ENCODE measurements around the gene SAP25. TPM values are rescaled to one million over a fixed set of nuclear protein-coding genes. Genes with fewer than 3 reads are reported as not detected.
A peak's percentile ranks its signal among the peaks of the same experiment; 100 is the strongest.
"Not testable (repeated sequence)": the region's sequence is repeated elsewhere in the genome, so short reads cannot be mapped to it uniquely, and the experiment has no call there.

The SAP25 gene
- total RNA-seq, 1 donor from 2014 or later = not detected

DNA sequence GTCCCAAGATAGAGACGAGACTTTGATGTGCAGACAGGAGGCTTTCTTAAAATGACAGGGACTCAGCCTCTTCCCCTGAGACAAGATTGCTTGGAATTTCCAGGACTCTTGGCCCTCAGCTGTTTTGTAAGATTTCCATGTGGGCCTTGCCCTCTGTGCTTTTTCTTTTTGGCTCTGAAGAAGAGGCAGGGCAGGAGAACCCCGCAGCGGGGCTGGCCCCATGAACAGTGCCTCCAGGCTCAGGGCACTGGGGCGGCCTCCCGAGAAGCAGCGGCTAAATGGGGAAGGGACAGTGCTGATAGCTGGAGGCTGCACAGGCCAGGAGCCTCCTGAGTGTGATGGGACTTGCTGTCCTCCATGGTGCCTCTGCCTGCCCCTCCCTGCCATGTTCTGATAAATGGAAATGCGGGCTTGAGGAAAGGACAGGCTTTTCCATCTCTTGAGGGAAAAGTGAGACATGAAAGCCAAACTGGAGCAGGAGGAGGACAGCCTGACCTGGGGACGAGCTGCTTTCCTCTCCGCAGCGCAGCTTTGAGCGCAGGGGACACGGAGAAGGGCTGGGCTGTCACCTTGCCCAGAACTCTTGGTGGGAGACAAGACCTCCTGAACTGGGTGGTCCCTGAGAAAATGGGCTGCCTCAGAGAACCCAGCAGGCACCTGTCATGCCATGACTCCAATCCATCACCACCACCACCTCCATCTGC, 12.1 kb downstream of the SAP25 start:
- DNase-seq (ENCODE audit: low spot score) = no peak

DNA sequence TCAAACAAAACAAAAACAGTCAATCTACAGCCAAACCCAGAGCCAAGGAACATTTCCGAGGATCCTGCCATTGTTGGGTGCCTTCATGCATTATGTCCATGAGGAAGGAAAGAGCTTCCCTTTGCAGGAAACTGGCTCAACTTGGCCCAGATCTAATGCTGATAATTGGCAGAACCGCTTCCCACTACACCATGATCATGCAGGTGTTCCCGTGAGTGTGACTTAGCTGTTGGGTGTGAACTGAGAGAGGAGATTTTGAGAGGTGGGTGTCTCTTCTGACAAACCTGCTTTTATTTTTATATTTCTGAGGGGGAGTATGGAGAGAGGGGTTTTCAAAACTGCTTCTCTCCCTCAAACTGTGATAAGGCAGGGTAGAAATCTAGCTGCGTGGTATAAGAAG, 14.6 kb downstream of the SAP25 start:
- DNase-seq (ENCODE audit: low spot score) = no peak

DNA sequence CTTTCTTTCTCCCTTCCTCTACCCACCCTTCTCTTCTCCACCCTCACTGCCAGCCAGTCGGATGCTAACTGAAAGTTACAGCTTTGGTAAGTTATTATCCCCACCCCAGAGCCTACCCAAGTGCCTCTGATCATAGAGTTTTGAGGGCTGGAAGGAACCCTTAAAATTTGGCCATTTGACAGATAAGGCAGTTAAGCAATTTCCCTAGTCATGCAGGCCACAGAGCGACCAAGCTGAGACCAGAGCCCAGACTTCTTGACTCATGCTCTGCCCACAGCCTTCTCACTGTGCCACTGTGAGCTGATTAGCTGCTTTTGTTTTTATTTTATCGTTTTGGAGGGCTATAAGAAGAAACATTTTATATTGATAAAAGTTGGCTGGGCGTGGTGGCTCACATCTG, 17.2 kb downstream of the SAP25 start:
- no peak for DNase-seq (ENCODE audit: low spot score)

DNA sequence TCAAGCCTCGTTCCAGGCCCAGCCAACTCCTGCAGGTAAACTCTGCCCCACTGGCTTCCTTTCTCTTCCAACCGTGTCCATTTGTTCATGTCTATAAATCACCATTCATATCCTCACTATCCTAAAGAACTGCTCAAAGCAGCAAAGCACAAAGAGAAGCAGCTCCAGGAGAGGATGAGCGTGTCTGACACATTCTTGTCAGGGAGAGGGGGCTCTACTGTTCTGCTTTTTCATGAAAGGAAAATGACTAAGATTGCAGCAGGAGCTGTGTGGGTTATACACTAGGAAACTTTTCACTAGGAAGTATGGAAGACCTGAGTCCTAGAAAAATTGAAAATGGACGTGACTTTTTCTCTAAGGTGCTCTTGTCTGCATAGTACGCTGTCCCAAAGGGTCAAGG, 18.0 kb downstream of the SAP25 start:
- DNase-seq (ENCODE audit: low spot score) = no peak

DNA sequence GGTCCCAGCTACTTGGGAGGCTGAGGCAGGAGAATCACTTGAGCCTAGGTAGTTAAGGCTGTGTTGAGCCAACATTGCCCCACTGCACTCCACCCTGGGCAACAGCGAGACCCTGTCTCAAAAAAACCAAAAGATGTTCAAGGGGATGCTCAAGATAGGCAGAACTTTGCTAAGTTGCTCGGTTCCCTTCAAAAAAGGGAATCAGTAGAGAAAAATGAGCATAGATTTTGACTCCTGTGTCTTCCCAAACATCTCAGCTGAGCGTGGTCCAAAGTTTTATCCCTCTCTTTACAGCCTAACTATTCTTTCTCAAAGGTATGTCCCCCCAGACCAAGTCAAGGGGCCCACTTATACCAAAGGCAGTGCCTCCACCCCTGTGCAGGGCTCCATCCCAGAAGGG, 20.7 kb downstream of the SAP25 start:
- DNase-seq (ENCODE audit: low spot score) = no peak

DNA sequence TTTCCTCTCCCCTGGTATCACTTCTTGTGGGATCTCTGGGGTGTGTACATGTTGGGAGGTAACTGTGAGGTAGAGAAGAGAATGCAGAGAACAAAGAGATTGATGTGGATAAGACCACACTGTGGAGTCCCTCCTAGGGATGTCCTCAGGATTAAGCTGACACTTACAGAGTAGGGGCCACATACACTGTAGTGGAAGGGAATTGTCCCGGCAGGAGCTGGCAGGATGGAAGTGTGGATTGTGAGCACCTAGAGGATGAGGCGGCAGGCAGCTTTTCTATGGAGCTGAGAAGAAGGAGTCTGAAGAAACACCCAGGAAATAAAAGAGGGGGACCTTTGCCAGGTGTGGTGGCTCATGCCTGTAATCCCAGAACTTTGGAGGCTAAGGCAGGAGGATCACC, 21.2 kb downstream of the SAP25 start:
- DNase-seq (ENCODE audit: low spot score) = no peak

DNA sequence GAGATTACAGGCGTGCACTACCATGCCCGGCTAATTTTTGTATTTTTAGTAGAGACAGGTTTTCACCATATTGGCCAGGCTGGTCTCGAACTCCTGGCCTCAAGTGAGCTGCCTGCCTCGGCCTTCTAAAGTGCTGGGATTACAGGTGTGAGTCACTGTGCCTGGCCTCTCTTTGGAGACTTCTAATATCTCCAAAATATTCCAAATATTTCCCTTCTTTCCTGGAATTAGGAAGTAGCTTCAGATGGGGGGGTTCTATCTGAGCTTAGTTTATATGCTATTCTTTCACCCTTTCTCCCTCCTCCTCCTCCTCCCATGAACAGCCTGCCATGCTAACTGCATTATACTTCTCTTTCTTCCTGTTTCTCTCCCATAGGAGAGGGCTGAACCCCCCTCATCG, 25.3 kb downstream of the SAP25 start:
- not testable (repeated sequence) for DNase-seq (ENCODE audit: low spot score)

DNA sequence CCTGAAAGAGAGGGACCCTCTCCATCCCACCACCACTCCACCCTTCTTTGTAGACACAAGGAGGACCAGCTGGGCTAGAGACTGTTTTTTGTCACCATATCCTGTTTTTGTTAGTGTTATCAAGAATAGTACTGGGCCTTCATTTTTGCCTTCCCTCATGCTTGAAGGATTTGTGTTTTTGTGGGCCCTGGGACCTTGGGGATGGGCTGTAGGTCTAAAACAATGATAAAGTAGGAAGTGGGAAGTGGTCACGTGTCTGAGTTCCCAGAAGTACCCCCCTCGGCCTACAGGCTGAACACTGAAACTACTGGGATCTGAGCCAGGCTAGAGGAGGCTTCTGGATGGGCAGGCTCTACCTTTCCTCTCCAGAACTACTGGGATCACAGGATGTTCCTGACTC, 25.8 kb downstream of the SAP25 start:
- DNase-seq (ENCODE audit: low spot score) = no peak

DNA sequence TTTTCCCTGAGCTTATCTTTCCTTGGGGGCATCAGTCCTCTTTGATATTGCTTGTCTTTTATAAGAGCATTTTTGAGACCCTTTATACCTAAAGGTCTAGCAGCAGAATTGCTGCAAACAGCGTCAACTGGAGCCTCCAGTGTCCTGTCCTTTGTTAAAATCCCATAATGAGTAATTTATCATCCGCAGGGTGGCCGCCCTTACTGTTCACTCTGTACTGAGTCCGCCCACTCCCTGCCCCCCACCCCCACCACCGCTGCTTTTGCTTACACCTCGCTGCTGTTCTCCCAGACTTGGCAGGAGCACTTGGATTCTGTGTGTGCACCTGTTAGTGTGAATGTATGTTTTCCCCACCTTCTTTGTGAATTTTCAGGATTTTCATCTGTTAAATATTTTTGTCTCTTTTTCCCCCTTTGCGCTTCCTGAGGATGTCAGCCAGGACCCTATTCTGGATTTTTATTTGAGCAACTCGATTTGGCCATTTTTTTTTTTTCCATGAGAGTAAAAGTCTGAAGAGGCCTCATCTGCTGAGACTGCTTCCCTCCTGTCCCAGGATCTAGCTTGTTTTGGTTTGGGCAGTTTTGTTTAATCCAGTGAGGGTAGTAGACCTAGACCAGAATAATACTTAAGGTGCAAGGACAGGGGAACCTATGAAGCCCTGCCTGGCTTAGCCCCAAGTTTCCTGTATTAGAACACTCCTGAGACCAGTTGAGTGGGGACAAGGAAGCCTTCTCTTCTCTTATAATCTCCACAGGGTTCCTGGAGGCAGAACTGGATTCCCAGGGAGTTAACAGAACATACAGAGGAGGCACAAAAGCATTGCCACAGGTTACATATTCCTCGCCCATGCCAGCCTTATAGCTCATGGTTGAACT, 26.5 kb downstream of the SAP25 start:
- no peak for DNase-seq (ENCODE audit: low spot score)

DNA sequence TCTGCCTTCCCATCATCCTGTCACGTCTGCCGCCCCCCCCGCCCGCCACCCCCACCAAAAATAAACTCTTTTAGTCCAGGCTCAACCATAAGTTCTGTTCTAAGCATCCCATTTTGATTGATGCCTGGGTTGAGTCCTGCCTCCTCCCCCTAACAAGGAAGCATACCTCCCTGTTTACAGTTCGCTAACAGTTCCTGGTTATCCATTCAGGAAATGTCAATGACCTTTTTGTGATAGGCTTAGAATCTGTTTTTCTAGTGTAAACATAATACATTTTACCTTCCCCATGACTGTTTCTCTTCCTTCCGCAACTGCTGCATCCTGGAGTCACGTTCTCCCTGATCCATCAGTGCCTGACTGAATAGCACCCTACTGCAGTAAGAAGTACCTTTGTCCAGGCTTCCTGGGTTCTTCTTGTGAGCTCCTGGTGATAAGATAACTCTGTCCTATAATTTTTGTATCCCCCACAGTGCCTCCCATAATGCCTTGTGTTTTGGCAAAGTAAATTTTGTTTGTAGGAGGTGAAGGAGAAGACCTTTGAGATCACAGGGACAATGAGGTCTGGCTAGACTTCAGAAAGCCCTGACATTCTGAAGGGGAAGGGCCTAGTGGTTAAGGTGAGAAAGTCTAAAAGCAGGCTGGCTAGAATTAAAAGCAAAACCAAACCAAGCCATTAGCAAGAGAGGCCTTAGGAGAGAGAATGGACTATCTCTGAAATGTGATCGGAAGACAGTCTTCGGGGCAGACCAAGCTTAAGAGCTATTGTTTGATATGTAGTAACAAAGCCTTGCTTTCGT, 27.4 kb downstream of the SAP25 start:
- no peak for DNase-seq (ENCODE audit: low spot score)

DNA sequence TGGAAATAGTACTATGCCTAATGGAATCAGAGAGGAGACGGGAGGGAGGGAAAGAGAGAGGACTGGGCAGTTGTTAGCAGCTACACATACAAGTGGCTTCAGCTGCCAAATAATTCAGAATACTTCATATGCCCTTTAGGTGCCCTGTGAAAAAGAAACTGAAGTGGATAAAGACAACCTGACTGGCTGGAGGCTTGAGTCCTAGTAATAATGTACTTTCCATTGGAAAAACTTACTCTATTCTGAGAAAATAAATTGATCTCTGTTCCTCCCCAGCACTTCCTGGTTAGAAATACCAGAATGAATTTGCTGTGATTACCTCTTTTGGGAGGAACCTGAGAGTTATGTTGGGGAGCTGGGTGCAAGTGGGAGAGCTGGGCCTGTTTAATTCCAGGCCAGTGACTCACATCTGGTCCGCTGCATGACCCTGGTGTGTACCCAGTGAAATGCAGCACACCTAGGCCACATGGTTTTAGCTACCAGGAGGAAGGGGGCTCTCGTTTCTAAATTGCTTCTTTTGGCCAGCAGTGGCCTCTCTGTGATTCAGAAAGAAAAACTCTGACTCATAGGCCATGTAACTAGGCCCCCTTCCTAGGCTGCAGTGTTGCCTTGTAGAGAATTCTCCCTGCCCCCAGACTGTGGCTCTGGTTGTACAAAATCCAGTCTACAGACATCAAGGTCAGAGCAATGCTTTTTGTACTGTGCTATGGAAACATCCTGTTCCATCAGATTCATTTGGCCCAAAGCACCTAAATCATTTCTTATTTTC, 28.2 kb downstream of the SAP25 start:
- DNase-seq (ENCODE audit: low spot score) = peak; percentile 91

DNA sequence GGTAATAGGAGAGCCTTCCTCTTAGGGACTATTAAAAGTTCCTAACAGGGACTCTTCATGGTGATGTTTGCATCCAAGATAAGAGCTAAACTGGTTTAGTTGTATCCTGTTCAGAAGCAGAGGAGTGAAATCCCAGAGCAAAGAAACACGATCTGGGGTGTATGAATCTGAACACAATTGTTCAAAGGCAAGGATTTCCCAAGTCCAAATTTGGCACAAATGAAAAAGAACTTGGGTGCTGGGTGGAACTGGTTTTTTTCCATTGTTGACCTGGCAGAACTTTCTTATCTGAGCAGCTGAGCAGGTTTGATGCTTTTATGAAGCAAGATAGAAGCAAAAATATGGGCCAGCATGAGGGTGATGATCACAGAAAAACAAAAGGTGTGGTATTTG, 28.7 kb downstream of the SAP25 start:
- DNase-seq (ENCODE audit: low spot score) = peak; percentile 42

DNA sequence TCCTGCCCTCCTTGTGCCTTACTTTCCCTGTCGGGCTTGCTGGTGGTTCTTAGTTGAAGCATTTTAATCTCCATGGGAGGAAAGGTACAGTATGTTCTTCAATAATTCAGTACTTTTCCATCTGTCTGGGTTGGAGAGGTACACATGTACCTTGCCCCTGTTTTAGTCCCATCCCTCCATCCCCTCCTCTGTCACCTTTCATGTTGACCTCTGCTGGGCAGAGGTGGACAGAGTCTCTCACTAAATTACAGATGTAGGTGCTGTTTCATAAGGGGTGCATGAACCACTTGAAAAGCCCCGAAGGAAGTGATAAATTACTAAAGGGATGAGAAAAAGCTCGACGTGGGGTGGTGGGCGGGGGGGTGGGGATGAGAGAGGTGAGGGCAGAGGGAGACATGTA, 29.3 kb downstream of the SAP25 start:
- no peak for DNase-seq (ENCODE audit: low spot score)

DNA sequence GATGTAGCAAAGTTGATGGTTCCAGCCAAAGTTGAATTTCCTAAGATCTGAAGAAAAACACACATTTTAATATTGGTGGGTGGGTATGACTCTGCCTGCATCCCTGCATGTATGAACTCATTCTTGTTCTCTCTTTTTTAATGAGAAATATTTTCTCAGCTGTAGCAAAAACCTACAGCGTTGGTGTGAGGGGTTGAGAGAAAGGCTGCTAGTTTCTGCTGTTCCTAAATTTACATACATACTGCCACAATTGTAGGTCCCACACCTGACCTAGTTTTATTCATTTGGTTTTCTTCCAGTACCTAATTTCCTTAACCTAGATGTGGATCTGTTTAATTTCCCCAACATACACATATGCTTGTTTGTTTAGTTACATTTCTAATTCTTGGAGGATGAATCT, 30.1 kb downstream of the SAP25 start:
- DNase-seq (ENCODE audit: low spot score) = no peak

DNA sequence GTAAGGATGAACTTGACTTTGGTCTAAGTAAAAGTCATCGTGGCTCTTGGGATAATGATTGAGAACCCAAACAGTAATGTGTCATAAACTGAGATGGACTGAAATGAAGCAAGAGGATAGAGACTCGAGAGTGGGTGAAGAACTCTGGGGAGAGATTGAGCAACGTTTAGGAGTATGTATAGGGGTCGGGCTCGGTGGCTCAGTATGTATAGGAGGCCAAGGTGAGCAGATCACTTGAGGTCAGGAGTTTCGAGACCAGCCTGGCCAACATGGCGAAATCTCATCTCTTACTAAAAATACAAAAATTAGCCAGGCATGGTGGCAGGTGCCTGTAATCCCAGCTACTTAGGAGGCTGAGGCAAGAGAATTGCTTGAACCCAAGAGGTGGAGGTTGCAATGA, 32.4 kb downstream of the SAP25 start:
- DNase-seq (ENCODE audit: low spot score) = not testable (repeated sequence)

DNA sequence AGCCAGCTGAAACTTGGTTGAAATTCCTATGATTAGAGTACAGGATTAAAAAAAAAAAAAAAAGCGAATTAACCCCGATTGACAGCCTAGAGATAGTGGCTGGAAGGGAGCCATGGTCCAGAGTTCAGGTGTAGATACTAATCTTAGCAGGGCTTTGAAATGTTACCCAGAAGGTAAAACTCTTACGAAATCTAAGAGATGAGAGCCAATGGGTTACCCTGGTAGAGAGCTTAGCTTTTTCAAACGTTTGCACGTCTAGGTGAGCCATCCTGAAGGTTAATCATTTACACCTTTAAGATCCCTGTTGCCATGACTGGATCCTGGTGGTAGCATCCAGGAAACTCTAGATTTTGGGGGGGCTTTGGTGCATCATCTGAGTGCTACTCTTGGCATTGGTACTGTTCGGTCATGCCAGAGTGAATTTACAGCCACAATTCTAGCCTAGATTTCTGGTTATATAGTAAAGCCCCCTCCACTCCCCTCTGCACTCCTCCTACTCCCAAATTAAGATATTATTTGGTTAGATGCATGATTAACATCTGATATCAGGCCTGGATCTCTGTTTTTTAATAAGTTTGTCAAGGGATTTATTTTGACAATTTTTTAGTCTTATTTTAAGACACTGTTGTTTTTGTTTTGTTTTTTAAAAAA, 33.5 kb downstream of the SAP25 start:
- no peak for DNase-seq (ENCODE audit: low spot score)

DNA sequence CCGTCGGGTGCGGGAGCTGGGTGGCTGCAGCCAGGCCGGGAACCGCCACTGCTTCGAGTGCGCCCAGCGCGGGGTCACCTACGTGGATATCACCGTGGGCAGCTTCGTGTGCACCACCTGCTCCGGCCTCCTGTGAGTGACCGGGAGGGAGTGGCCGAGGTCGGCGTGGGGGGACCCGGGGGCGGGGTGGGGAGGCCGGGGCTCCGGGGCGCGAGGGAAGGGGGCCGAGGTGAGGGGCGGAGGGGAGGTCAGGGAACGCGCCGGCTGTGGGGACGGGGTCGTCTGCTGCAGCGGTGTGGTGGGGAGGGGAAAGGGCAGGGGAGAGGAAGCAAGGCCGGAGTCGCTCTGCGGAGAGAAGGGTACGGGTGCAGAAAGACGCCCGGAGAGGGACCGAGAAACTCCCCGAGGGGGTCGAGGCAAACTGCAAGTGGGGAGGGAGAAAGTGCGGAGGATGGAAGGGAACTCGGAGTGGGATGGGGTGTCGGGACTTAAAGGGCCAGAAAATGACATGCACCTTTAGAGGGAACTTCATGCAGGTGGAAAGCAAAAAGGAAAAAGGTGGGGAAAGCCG, 34.2 kb downstream of the SAP25 start:
- no peak for DNase-seq (ENCODE audit: low spot score)

DNA sequence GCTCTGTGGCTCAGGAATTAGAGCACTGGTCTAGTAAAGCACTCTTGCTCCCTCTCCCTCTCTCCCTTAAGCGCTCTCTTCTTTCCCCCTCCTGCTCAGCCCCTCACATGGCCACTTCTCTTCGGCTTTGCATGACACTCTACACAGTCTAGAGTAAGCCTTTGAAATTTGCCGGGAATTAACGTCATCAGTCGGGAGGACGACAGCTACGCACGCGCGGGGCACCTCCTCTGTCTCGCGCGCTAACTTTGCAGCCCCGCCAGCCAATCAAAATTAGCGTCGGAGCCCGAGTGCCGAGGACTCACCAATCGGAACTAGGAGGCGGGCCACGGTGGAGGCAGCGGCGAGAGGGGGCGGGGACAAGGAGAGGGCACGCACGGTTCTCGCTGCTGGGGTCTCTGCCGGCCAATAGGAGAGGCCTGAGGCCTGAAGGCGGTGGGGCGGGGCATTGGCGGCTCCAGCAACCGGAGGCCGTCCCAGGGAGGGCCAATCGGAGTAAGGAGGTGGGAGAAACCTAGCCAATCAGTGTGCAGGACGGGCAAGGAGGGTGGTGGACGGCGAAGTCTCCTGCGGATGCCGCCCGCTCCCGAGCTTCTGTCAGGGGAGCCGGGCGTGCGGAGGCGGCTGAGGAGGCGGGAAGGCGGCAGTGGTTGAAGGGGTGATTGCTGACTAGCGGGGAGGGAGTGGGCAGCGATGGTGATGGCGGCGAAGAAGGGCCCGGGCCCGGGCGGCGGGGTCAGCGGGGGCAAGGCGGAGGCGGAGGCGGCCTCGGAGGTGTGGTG, 34.9 kb downstream of the SAP25 start, which contains the start of gene AGFG2:
Gene AGFG2, plus strand, starts transcription at position 550 of the 782 bp plus-strand sequence. Its CDS starts 144 bp downstream, at position 694.
- DNase-seq (ENCODE audit: low spot score) = peak; percentile 100

DNA sequence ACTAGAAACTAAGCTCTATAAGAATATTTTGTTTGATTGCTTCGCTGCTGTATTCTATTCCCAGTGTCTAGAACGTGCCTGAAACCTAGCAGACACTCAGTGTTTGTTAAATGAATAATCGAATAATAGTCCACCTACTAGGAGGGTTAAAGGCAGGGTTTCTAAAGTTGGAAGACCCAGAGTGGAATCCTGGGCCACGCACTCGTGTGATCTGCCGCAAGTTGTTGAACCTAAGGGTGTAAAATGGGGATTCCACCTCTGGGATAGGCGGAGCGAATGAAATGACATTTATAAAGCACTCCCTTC, 35.4 kb downstream of the SAP25 start:
- no peak for DNase-seq (ENCODE audit: low spot score)

DNA sequence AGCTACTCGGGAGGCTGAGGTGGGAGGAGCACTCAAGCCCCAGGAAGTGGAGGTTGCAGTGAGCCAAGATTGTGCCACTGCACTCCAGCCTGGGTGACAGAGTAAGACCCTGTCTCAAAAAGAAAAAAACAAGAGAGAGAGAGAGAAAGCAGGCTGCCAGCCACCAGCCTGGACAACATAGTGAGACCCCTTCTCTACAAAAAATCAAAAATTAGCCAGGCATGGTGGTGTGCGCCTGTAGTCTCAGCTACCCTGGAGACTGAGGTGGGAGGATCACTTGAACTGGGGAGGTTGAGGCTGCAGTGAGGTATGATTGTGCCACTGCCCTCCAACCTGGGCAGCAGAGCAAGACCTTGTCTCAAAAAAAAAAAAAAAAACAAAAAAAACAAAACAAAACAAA, 37.0 kb downstream of the SAP25 start:
- not testable (repeated sequence) for DNase-seq (ENCODE audit: low spot score)

All from umbilical cord (tissue), 2 donors.